Activated CD8-positive, alpha-beta memory T cell treated with anti-CD3 and anti-CD28 coated beads for 4 hours (primary cell): ENCODE measurements around the gene CPT1A.

ENCODE experiments used
- DNase-seq, 2 donors: peaks; one replicate each; pipeline ENCODE4 v3.0.0-alpha.2; 2020; ENCODE audit warnings: low read depth in 2 of 2

CPT1A gene

GRCh38 chr11:68798221-68798813 is 43.4 kb downstream of the CPT1A start:
- no peak for DNase-seq

GRCh38 chr11:68796801-68797200 is 44.9 kb downstream of the CPT1A start:
- DNase-seq: no peak

- DNase-seq: no peak
These were observed 49.2 kb downstream of the CPT1A start for GRCh38 chr11:68792400-68792966.

- no peak for DNase-seq
These were observed 57.1 kb downstream of the CPT1A start for GRCh38 chr11:68784653-68785052.

GRCh38 chr11:68783216-68783821 is 58.4 kb downstream of the CPT1A start:
- no peak for DNase-seq

- no peak for DNase-seq
These were observed 59.0 kb downstream of the CPT1A start for GRCh38 chr11:68782711-68783110.

GRCh38 chr11:68780829-68781228 is 60.9 kb downstream of the CPT1A start:
- DNase-seq: no peak

GRCh38 chr11:68778205-68778604 is 63.5 kb downstream of the CPT1A start:
- no peak for DNase-seq

GRCh38 chr11:68776442-68777235 is 65.1 kb downstream of the CPT1A start:
- DNase-seq: no peak

- no peak for DNase-seq
These were observed 65.7 kb downstream of the CPT1A start for GRCh38 chr11:68775951-68776388.

- no peak for DNase-seq
These were observed 67.5 kb downstream of the CPT1A start for GRCh38 chr11:68774194-68774585.

- DNase-seq: no peak
These were observed 68.1 kb downstream of the CPT1A start for GRCh38 chr11:68773521-68774193.

- DNase-seq: no peak
These were observed 68.8 kb downstream of the CPT1A start for GRCh38 chr11:68772936-68773335.

GRCh38 chr11:68770781-68771180 is 70.9 kb downstream of the CPT1A start:
- no peak for DNase-seq

GRCh38 chr11:68767672-68768071 is 74.0 kb downstream of the CPT1A start:
- DNase-seq: no peak

- no peak for DNase-seq
These were observed 74.9 kb downstream of the CPT1A start for GRCh38 chr11:68766786-68767185.

- no peak for DNase-seq
These were observed 77.0 kb downstream of the CPT1A start for GRCh38 chr11:68764746-68765145.

- DNase-seq: no peak
These were observed 77.6 kb downstream of the CPT1A start for GRCh38 chr11:68763926-68764657.

- DNase-seq: no peak
These were observed 78.5 kb downstream of the CPT1A start for GRCh38 chr11:68763181-68763721.

- no peak for DNase-seq
These were observed 79.2 kb downstream of the CPT1A start for GRCh38 chr11:68762481-68762880.

- DNase-seq: no peak
These were observed 79.9 kb downstream of the CPT1A start for GRCh38 chr11:68761801-68762200.
